NCI-H748 treated with DMSO at 0.1 percent for 48 hours (cell line): ENCODE data around the gene CLCA4.
"Not testable (repeated sequence)": the region's sequence is repeated elsewhere in the genome, so short reads cannot be mapped to it uniquely, and the experiment has no call there.

Experiments
- DNase-seq: peaks from one replicate; lab custom pipeline; 2025; lab: John Stamatoyannopoulos, UW

The CLCA4 gene

DNA sequence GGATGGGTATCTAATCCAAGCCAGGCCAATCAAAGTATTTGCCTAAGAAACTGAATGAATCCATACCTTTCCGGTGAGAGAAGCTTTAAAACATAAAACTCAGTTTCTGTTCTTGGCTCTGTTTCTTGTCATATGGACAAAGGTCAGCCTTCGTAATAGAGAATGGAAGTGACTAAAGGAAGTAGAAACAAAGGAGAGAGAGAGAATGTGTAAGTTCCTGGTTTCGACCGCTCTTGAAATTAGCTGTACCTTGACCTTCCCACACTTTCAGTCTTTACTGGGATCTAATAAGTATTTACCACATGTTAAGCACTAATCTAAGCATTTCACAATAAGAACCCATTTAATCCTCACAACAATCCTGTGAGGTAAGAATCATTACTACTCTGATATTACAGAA lies 19.6 kb upstream of the CLCA4 start:
- DNase-seq = no peak

DNA sequence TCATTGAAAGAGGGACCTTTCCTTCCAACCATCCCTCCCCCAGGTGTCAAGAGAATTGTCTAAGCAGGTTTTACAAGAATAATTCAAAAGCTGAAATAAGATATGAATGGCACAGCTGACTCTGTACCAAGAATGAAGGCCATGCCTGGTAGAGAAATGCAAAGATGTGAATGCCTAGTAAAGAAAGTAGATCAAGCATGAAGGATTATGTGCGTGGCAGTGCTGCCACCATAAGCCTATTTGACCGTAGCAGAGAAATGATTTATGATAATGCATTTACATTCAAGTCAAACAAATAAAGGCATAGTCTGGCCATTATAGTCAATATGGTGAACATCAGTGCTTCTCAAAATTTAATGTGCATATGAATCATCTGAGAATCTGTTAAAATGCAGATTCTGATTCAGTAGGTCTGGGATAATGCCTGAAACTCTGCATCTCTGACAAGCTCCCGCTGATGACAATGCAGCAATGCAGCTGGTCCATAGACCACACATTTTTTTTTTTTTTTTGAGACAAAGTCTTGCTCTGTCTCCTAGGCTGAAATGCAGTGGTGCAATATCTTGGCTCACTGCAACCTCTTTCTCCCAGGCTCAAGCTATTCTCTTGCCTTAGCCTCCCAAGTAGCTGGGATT lies 16.6 kb upstream of the CLCA4 start:
- DNase-seq = no peak

DNA sequence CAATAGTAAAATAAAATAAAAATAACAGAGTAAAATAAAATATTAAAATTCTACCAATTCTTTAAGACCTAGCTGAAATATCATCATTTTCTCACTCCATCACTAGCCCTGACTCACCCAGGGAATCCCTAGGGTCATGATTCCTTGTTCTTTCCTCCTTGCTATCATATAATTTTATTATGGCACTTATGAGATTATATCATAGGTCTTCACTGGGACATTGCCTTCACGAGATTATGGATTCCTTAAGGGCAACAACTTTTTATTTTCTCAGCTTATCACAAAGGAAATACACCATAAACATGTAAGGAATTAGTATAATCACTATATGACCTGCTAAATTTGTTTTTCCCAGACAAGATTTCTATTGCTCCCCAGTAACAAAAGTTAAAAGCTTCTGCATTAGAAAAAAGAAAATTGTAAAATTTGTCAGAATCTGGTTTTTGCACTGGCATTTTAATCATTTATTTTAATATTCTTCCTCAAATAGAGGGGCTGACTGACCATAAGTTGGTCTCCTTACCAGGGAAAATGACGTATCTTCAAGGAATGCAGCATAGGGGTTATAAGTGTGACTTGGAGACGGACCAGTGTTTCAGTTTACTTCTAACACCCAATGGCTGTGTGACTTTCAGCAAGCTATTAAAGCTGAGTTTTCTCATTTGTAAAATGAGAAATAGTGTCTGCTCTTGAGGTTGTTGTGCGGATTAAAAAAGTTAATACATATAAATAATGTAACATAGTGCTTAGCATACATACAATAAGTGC lies 8.8 kb upstream of the CLCA4 start:
- DNase-seq = no peak

DNA sequence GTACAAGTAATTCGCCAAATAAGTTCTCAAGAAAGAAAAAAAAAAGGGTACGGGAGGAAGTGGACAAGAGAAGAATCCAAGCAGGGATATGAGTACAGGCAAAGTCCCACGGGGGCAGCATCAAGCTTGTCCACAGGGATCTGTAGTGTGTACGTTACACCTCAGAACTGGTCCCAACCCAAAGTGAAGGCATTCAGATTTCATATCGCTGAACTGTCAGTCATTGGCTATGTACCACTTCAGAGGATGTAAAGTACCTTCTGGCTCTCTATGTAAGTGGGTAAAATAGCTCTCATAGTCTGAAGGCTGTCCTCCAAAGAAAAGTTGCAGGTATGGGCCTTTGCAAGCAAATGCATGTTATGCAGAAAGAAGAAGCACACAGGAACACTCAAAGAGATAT lies 8.1 kb upstream of the CLCA4 start:
- no peak for DNase-seq

DNA sequence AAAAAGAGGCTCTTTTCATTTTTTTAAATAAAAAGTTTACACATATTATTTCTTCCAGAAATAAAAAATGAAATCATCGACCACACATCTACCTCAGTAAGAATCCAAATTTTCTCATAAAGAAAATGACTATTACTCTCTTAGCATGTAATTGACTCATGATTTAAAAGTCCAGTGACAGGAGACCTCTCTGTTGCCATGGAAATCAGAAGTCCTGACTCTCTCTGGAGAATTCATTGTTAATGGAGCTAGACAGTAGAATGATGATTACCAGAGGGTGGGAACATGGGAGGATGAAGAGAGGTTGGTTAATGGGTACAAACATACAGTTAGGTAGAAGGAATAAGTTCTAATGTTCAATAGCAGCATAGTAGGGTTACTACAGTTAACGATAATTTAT lies 5.0 kb upstream of the CLCA4 start:
- DNase-seq = no peak

DNA sequence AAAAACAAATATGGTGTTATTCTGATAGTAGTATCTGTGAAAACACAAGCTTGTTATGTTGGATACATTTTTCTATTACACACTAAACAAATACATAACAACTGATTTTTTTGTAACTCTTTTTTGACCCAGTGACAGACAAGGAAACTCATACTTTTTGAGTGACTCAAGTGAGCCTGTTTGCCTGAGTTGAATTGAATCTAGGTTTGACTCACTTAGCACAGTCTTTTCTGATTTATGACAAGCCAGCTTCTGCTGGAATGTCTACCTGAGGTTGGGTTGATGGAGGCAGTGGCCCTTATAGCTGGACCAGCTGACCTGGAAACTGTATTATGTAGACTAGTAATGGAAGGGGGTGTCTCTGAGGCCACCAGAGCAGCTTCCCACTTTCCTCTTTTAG lies 4.2 kb upstream of the CLCA4 start:
- DNase-seq = no peak

DNA sequence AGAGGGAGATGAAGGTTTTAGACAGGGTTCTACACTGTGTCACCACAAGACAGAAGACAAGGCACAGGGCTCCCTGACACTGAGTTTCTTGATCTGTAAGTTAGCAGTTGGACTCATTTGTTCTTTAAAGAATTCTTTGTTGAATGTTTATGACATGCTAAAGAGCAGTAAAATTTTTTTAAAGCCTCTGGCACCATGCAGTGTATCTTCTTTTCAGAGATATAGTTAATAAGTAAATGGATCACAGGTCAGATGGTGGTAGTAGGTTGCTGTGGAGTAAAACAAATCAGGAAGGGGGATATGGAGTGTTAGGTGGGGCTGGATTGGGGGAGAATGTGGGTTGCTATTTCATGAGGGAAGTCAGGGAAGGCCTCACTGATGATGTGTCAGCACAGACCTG lies 2.0 kb downstream of the CLCA4 start:
- DNase-seq = no peak

DNA sequence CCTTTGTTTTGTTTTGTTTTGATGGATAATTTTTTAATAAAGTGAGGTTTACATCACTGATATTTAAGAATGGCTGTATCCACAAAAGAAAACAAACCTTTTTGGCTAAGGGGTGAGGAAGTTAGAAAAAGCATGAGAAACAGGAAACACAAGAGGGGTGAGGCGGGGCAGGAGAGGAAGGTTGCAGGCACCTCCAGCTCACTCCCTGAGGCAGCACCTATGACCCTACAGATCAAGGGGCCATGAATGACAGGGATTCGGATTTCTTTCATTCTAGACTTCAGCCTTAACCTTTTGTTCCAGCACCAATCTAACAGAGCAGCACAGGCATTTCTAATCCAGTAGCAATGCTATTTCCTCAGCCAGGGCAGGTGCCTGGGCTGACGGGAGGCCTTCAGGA lies 4.4 kb downstream of the CLCA4 start:
- DNase-seq = no peak

DNA sequence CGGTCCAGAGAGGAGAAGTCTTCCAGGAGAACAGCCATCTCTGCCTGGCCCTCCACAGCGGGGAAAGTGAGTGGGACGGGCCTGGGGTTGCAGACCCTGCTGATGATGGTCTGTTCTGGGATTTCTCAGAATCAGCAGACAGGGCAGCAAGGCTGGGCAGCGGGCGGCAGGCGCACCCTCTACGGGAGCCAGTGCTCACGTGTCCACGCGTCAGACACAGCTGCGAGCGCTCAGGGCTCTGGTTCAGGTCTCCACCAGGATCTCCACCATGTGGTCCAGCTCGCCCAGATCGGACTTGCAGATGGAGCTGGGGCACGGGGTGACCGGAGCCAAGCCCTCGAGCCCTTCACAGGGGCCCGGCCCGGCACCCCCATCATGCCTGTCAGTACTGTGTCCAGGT lies 5.5 kb downstream of the CLCA4 start:
- no peak for DNase-seq

DNA sequence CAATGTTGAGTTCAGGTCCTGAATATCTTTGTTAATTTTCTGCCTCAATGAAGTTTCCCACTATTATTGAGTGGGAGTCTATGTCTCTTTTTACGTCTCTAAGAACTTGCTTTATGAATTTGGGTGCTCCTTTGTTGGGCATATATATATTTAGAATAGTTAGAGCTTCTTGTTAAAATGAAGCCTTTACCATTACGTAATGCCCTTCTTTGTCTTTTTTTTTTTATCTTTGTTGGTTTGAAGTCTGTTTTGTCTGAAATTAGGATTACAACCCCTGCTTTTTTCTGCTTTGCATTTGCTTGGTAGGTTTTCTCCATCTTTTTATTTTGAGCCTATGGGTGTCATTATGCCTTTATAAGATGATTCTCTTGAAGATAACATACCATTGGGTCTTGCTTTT lies 10.9 kb downstream of the CLCA4 start:
- no peak for DNase-seq

DNA sequence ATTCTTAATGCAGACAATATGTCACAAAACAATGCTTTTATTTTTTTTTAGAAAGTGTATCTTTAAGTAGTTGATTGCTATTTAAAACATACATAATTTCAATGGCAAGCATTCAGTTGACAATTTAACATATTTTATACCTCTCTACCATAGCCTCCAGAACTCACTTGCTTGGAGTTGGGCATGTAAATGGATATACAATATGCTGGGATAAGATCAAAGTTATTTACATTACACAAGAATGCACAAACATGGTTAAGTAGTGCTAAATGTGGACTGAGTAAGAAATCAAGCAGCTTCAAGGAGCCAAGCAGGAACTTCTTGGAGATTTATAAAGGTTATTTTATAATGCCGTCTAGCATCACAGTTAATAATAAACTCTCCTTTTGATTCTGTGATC lies 17.0 kb downstream of the CLCA4 start:
- no peak for DNase-seq

DNA sequence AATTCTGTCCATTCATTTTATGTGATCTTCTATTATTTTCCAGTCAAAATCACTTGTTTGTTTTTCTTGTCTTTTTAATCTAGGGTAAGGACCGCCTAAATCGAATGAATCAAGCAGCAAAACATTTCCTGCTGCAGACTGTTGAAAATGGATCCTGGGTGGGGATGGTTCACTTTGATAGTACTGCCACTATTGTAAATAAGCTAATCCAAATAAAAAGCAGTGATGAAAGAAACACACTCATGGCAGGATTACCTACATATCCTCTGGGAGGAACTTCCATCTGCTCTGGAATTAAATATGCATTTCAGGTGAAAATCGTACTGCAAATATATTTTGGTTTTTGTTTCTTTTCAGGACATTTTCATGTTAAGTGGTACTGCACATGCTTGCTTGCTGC lies 20.5 kb downstream of the CLCA4 start:
- DNase-seq = peak; percentile 21

DNA sequence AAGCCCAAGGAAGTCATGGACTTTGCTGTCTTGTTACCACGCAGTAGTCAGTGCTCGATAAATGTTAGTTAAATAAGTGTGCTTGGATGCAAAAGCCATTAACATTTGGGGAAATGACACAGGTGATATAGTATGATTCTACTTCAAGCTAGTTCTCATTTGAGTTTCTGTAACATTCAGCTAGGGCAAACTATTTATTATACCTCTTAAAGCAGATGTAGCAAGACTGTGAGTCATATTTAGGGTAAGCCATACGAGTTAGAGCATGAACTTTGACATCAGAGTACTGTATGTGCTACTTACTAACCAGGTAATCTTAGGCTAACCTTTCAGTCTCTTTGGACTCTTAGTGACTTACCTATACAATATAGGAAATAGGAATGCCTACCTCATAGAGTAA lies 21.0 kb downstream of the CLCA4 start:
- DNase-seq = no peak

DNA sequence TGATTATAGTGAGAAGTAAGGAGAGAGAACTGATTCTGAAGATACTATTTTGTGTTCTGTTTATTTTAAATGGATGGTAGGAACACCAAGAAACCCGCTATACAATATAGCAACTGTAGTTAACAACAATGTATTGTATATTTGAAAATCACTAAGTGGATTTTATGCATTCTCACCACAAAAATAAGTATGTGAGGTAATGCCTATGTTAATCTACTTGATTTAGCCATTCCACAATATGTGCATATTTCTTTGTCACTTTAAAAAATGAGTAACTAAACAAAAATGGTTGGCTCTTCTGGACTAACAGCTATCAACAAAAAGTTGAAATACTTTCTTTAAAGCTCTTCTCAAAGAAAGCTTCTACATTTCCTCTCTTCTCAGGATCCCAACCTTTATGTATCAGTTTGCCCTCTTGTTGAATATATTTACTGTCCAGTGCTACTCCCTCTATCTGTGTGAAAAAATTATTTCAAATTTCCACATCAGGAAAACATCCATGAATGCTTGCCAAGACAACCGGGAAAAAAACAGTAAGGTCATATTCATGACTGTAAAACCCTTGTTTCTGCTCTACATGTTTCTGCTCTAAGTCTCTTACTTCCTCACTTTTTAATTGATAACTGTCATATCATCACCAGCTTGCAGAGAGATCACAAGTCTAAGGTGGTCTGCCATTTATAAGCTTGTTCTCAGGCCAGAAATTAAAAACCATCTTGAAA lies 27.0 kb downstream of the CLCA4 start:
- DNase-seq = no peak

DNA sequence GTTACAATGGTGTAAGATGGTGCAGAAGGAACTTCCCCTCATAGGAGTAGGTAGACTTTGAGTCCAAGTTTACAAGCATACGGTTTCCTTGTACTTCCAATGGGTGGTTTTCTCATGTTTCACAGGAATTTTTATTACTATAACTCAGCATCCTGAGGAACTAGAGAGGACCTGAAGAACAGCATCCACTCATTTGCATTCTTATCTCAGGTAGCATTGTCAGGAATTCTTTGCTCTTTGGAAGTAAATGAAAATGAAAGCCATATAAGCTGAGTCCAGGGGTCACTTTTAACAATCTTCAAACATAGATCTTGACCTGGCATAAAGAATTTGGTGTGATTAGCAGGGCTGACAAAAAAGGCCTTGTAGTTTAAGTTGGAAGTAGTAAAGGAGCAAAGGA lies 34.4 kb downstream of the CLCA4 start:
- DNase-seq = no peak

DNA sequence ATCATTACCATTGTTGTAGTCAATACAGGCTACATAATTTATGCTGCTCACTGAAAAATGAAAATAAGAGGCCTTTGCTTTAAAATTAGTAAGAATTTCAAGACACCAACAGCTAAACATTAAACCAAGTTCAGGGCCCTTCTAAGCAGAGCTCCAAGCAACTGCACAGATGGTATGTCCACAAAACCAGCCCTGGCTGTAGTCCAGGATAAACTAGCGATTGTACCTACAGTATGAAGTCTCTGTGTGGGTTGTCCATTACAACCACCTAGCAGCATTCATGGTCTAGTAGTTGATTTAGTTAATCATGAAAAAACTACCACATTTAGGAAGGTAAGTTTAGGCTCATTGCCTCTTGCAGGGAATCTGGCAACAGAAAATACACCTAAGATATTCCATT lies 35.3 kb downstream of the CLCA4 start:
- no peak for DNase-seq

DNA sequence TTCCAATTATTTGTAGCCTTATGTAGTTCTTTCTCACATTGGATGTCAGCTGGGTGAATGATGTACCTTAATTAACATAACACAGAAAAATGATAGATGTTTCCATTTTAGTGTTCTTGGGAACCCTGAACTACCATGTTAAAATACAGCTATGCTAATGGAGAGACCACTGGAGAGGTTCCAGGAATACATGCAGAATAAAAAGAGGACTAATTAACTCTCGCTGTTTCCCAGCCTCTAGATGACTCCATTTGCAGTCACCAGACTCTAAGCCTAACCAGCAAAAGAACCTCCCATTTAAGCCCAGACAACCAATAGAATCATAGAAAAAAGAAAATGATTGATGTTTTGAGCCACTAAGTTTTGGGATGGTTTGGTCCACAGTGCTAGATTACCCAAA lies 36.2 kb downstream of the CLCA4 start:
- no peak for DNase-seq

DNA sequence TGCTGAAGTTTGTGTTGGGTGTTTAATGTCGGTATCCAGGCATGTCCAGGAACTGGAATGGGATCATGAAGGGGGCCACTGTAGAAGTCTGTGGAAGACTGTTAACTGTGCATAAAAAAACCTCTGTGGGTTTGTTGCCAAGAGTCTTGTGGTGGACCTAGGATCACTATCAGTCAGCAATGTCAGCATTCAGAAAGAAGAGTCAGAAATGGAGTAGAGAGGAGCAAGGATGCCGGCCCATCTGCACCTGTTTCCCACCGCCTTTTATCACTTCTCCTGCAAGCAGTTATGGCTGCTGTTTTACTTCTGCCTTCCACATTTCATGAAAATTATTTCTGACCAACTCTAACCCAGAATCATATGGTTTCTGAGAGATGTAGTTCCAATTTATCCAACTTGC lies 36.7 kb downstream of the CLCA4 start:
- DNase-seq = no peak

DNA sequence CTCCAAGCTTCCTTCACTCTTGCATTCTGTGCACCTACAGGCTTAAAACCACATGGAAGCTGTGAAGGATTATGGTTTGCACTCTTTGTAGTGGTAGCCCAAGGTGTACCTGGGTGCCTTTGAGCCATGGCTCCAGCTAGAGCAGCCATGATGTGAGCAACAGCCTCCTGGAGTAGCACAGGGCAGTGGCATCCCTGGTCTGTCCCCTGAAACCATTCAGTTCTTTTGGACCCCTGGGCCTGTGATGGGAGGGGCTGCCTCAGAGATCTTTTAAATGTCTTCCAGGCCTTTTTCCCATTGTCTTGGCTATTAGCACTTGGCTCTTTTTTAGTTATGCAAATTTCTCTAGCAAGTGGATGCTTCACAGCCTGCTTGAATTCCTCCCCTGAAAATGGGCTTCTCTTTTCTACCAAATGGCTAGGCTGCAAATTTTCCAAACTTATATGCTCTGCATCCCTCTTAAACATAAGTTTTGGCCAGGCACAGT lies 47.4 kb downstream of the CLCA4 start:
- no peak for DNase-seq

DNA sequence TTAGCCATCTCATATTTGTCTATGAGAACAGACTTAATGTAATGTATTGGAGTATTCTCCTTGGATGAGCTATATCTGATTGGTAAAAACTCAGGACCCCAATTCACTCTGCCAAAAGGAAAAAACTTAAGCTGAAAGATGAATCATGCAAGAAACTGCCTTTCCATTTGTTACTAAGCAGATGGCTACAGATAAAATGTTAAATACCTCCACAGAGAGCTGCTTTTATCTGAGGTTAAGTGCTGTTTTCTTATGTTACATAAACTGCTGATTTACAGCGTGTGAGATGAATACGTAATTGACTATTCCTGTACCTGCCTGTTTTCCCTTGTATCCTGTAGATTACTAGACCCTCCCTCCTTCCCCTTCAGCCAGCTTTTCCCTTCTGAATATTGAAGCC lies 49.3 kb downstream of the CLCA4 start:
- DNase-seq = no peak

DNA sequence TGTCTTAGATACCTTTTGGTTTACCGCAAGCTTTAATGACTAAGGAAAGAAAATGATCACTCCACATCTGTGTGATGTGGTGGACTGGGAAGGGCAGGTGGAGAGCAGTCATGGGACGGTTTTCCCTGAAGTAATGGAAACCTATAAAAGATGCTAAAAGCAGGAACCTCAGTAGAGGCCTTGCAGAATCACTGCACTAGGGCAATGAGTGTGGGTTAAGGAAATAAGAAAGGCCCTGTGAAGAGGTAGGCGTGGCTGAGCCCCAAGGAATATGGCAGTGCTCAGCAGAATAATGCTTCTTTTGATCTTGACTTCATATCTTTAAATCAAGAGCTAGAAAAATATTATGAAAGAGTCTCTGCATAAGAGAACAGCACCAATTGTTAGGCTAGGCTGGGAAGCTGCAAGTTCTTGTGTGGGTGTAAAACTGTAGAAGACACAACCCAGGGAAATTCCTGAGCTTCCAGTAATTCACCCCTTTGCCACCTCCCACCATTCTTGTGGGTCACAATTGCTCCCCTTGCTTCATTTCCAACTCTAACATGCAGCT lies 49.9 kb downstream of the CLCA4 start:
- DNase-seq = no peak

DNA sequence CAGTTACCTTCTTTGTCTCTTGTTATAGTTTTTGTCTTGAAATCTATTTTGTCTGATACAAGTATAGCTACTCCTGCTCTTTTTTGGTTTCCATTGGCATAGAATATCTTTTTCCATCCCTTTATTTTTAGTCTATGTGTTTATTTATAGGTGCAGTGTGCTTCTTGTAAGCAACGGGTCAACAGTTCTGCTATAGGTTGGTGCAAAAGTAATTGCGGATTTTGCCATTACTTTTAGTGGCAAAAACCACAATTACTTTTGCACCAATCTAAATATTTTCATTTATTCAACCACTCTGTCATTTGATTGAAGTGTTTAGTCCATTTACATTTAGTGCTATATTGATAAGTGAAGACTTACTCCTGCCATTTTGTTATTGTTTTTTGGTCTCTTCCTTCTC lies 59.2 kb downstream of the CLCA4 start:
- not testable (repeated sequence) for DNase-seq

DNA sequence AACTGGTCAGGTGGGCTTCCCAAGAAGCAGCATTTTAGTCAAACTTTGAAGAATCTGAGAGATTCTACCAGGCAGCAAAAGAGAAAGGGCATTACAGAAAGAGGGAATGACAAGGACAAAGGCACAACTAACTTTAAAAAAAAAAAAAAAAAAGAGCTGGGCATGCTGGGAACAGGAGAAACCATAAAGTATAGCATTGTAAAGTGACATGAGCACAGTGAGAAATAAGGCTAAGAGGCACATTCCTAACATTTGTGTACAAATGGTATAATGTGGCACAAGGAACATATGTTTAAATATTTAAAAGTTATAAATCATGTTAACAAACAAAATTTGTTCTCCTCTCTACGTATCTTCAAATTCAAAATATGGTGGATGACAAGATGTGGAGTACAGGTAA lies 69.6 kb downstream of the CLCA4 start:
- DNase-seq = no peak
